Upper lobe of right lung (tissue), 1 donor: Measurements from ENCODE around the gene RS1. TPM values are rescaled to one million over a fixed set of nuclear protein-coding genes. Genes with fewer than 3 reads are reported as not detected.

ENCODE experiments used
- ATAC-seq: fragments of 200-7000 bp; cut with Tn5 transposase; one replicate; pipeline ENCODE4 v1.9.1; 2020; ENCODE audit warnings: mild to moderate bottlenecking, moderate library complexity
- DNase-seq: peaks from one replicate; pipeline ENCODE4 v3.0.0-alpha.2; 2020
- H3K27ac ChIP-seq: fragments of 200-600 bp; one replicate; pipeline ENCODE4 v1.8.0; 2022
- H3K27me3 ChIP-seq: fragments of 200-600 bp; one replicate; pipeline ENCODE4 v1.8.0; 2022; ENCODE audit warnings: mild to moderate bottlenecking
- H3K36me3 ChIP-seq: fragments of 200-600 bp; one replicate; pipeline ENCODE4 v1.8.0; 2022
- H3K4me1 ChIP-seq: fragments of 200-600 bp; one replicate; pipeline ENCODE4 v1.8.0; 2022
- H3K4me3 ChIP-seq: fragments of 200-600 bp; one replicate; pipeline ENCODE4 v1.8.0; 2022; ENCODE audit warnings: mild to moderate bottlenecking
- H3K9me3 ChIP-seq: fragments of 200-600 bp; one replicate; pipeline ENCODE4 v1.8.0; 2022
- intact Hi-C: fragments of 100-400 bp; cut with DNase I; formaldehyde crosslinking; loops from one replicate; pipeline ENCODE4 v1.11.0; 2022
- total RNA-seq: library from RNA; stranded (reverse); fragmentation: NEBNext Ultra II Directional; extraction: Animal tissue kit (Norgen Biotek cat#: 25700); gene quantifications from one replicate; pipeline ENCODE4 v1.2.1, GENCODE V29; 2021
- TF ChIP-seq, protein P1 (sequence below): fragments of 200-600 bp; IDR thresholded peaks from one replicate; pipeline ENCODE4 v1.8.0; 2022; ENCODE audit warnings: antibody characterized with exemption
- donor health status: DM: no; HTN: yes; CAD: no; lungs with severe emphysema.

RS1 gene
- total RNA-seq, 1 donor from 2014 or later, result 4.7 TPM

DNA sequence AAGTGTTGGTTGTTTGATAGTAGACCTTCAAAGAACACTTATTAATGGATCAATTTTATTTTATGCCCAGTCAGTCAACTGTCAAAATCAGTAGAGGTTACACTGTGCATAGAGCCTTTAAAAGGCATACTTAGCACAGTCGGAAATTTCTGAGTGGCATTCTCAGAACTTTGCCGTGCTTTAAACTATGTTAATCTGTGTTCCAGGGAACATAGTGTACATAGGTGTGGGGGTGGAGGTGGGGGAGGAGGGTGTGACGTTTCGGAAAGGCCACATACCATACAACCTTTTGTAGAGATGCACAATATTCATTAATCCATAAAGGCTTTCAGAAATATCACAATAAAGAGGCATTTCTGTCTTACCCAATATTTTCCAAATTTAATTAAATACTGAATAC lies 75.8 kb downstream of the RS1 start:
- H3K4me3 ChIP-seq, result no peak overlapping the region
- ATAC-seq (peak; percentile 92), DNase-seq (peak; percentile 61)
- intact Hi-C loops, result no loop called here
- H3K27ac ChIP-seq, result peak overlapping the region; percentile 24
- no peaks in the 10 kb centered on the region for H3K27me3 ChIP-seq
- H3K36me3 ChIP-seq, result peaks cover 10% of the 10 kb centered on the region
- TF ChIP-seq, protein P1, sequence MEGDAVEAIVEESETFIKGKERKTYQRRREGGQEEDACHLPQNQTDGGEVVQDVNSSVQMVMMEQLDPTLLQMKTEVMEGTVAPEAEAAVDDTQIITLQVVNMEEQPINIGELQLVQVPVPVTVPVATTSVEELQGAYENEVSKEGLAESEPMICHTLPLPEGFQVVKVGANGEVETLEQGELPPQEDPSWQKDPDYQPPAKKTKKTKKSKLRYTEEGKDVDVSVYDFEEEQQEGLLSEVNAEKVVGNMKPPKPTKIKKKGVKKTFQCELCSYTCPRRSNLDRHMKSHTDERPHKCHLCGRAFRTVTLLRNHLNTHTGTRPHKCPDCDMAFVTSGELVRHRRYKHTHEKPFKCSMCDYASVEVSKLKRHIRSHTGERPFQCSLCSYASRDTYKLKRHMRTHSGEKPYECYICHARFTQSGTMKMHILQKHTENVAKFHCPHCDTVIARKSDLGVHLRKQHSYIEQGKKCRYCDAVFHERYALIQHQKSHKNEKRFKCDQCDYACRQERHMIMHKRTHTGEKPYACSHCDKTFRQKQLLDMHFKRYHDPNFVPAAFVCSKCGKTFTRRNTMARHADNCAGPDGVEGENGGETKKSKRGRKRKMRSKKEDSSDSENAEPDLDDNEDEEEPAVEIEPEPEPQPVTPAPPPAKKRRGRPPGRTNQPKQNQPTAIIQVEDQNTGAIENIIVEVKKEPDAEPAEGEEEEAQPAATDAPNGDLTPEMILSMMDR, result no peak
- no peaks in the 10 kb centered on the region for H3K4me1 ChIP-seq
- no peaks in the 10 kb centered on the region for H3K9me3 ChIP-seq

DNA sequence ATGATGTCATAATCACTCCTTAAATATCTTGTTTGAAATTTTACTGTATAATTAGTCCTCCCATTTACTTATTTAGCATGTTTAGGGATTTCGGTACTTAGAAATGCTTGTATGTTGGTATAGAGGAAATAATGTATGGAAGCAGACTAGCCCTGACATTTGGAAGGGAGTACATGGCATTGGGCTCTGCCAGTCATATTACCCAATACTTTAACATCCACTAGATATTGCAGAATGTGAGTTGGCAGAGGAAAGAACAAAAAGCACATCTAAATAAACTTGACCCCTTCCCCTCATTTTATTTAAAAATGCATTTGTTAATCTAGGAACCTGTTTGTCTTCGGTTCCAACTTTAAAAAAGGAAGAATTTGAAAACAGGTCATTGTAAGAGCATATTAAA lies 77.8 kb downstream of the RS1 start:
- no peak for ATAC-seq
- no peak for DNase-seq
- no peaks in the 10 kb centered on the region for H3K4me1 ChIP-seq
- no peak overlapping the region for H3K27ac ChIP-seq
- H3K4me3 ChIP-seq, result no peak overlapping the region
- H3K9me3 ChIP-seq, result no peaks in the 10 kb centered on the region
- no peaks in the 10 kb centered on the region for H3K27me3 ChIP-seq
- peaks cover 5% of the 10 kb centered on the region for H3K36me3 ChIP-seq
- intact Hi-C loops, result no loop called here
- TF ChIP-seq, protein P1, result no peak

DNA sequence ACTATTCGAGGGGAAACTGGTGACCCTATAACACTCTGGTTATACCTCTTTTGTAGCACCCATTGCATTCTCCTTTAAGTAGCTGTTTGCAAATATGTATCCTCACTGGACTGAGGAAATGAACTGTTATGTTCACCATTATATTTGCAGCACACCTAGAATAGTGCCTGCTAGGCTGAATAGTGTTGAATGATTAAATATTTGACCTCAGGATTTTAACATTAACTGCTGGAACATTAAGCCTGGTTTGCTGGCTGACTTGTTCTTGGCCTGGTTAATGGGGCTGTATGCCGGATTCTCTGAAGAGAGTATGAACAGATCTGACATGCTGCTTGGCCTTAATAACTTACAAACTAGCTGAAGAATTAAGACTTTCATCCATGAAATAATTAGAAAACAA lies 80.1 kb downstream of the RS1 start:
- H3K4me3 ChIP-seq, result no peak overlapping the region
- no peaks in the 10 kb centered on the region for H3K9me3 ChIP-seq
- H3K4me1 ChIP-seq, result no peaks in the 10 kb centered on the region
- H3K27me3 ChIP-seq, result no peaks in the 10 kb centered on the region
- no peak overlapping the region for H3K27ac ChIP-seq
- no peaks in the 10 kb centered on the region for H3K36me3 ChIP-seq
- intact Hi-C loops, result no loop called here
- no peak for DNase-seq
- ATAC-seq, result no peak
- TF ChIP-seq, protein P1, result no peak

Other genes starting within 250 kb of the RS1 start
- 33.8 TPM for gene CDKL5, start 246.5 kb downstream of the RS1 start, total RNA-seq
- 1.1 TPM for gene PPEF1, start 35.5 kb upstream of the RS1 start, total RNA-seq